GM21786 (cell line): ENCODE results near the gene POLD3.

Source experiments
- ATAC-seq: cut with Tn5 transposase; IDR thresholded peaks from one replicate; pipeline ENCODE4 v1.9.1; 2021; ENCODE audit not compliant: unreplicated experiment

POLD3 gene

GRCh38 chr11:74686792-74687191, 94.4 kb downstream of the POLD3 start:
- ATAC-seq = no peak

DNA sequence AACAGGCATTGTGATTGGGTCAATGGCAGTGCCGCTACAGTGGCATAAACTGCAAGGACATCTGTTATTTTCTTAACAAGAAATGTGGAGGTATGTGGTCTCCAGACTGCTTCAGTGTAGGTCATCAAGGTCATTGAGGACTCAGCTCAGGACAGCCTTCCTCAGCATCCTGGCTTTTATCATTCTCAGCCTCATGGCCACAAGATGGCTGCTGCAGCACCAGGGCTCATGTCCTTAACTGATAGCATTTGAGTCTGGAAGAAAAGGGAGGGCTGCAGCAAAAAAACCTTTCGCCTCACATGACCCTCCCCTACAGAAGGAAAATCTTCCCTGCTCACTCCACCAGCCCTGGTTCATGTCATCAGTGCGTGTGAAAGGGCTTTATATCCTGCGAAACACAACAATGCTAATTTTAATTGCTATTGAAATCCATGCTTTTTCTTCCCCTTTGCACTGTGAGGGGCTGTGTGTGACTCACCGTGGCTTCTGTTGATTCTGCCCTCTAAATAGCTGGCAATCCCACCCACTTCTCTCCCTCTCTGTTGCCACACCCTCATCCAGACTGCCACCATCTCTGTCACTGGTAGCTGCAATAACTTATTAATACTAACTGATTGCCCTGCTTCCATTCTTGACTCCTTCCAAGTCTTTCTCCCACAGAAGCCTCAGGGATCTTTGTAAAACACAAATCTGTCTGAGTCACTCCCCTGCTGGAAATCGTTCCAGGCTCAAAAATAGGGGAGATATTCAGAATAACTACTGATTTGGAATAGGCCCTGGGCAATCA, 95.0 kb downstream of the POLD3 start:
- no peak for ATAC-seq

DNA sequence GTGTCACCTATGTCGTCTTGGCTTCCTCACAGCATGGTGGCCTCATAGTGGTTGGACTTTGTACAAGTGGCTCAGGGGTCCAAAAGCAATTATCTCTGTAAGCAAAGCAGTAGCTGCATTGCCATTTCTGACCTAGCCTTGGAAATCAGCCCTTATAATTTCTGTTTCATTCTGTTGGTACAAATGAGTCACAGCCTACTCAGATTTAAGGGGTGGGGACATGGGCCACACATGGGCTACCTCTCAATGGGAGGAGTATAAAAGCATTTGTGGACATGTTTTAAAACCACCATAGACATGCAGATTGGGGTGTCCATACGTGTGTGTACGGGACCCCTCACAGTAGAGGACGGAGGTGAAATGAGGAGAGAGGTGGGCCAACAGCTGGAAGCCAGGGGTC, 97.3 kb downstream of the POLD3 start:
- ATAC-seq = no peak

DNA sequence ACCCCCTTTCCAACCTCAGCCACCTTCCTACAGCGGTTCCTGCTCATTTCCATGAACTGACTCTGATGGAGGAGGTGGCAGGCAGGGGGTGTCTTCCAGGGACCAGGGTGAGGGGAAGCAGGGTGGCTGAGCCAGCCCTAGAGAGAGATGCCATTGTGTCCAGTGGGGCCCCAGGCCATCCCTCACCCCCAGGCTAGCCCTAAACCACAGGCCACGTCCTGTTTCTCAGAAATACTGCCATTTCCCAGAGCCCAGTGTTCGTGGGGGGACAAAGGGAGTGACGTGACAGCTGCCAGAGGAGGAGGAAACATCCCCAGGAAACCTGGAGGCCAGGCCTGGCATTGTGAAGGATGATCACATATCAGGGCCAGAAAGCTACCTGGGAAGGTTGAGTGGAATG, 99.4 kb downstream of the POLD3 start:
- ATAC-seq = no peak
